HFFc6 (cell line): Measurements from ENCODE around the gene GSTP1. TPM values are rescaled to one million over a fixed set of nuclear protein-coding genes. Genes with fewer than 3 reads are reported as not detected.

Experiments
- DNase-seq: peaks from one replicate; pipeline ENCODE4 v3.0.0-alpha.2; 2018
- H3K27ac Mint-ChIP-seq: 2 replicates; pipeline ENCODE4 v1.8.0; 2020; ENCODE audit warnings: mild to moderate bottlenecking, mixed read lengths
- H3K27me3 Mint-ChIP-seq: 2 replicates; pipeline ENCODE4 v1.8.0; 2021; ENCODE audit warnings: mild to moderate bottlenecking, moderate library complexity, mixed read lengths; ENCODE audit not compliant: insufficient read depth
- H3K36me3 Mint-ChIP-seq: 2 replicates; pipeline ENCODE4 v1.8.0; 2021; ENCODE audit warnings: low read depth, mixed read lengths
- H3K4me1 Mint-ChIP-seq: 2 replicates; pipeline ENCODE4 v1.8.0; 2020; ENCODE audit warnings: low read depth, mixed read lengths
- H3K4me3 Mint-ChIP-seq: 2 replicates; pipeline ENCODE4 v1.8.0; 2020; ENCODE audit warnings: mild to moderate bottlenecking, moderate library complexity, mixed read lengths
- H3K9me3 Mint-ChIP-seq: 2 replicates; pipeline ENCODE4 v1.8.0; 2020; ENCODE audit warnings: mild to moderate bottlenecking, mixed read lengths
- CTCF ChIP-seq: fragments of 200-600 bp; sonication (generic); IDR thresholded peaks from 2 replicates; pipeline ENCODE4 v1.5.0; 2021; ENCODE audit warnings: antibody characterized with exemption, mild to moderate bottlenecking
- total RNA-seq, 6 experiments: library from RNA; stranded (reverse); fragmentation: NEBNext Ultra II Directional; extraction: Animal tissue kit (Norgen Biotek cat#: 25700); gene quantifications; 2 replicates in 1 of 6; 3 replicates in 5 of 6; pipeline ENCODE4 v1.2.3, GENCODE V29; 2021

GSTP1 gene
- total RNA-seq, 6 experiments from 2014 or later = 497 to 569 (median 512) TPM

- no peak for TF ChIP-seq CTCF
- H3K4me3 Mint-ChIP-seq = no peak overlapping the region
- DNase-seq = no peak
- H3K27me3 Mint-ChIP-seq = peaks cover 11% of the 10 kb centered on the region
- peaks cover 5% of the 10 kb centered on the region for H3K4me1 Mint-ChIP-seq
- H3K36me3 Mint-ChIP-seq = no peaks in the 10 kb centered on the region
- H3K27ac Mint-ChIP-seq = no peak overlapping the region
- no peaks in the 10 kb centered on the region for H3K9me3 Mint-ChIP-seq
Observed at GRCh38 chr11:67626970-67627369, 43.4 kb downstream of the GSTP1 start.

DNA sequence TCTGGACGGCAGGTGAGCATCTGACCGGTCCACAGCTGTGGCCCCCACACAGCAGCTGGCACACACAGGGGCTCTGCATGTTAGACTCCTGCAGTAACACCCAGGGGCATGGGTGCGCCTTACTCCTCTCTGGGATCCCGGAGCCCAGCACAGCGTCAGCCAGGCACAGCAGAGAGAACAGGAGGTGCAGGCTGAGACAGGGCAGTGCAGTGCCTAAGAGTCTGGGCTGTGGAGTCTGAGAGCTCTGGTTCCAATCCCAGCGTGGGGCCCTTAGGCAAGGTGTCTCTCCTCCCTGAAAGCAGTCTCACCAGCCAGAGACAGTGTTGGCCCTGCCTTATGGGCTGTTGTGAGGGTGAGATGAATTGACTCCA, 43.8 kb downstream of the GSTP1 start:
- H3K27ac Mint-ChIP-seq = no peak overlapping the region
- no peaks in the 10 kb centered on the region for H3K36me3 Mint-ChIP-seq
- no peak for TF ChIP-seq CTCF
- peaks cover 5% of the 10 kb centered on the region for H3K4me1 Mint-ChIP-seq
- H3K4me3 Mint-ChIP-seq = no peak overlapping the region
- DNase-seq = no peak
- peaks cover 9% of the 10 kb centered on the region for H3K27me3 Mint-ChIP-seq
- no peaks in the 10 kb centered on the region for H3K9me3 Mint-ChIP-seq

- no peak for DNase-seq
- Mint-ChIP-seq H3K9me3 (no peaks in the 10 kb centered on the region), H3K4me1 (peaks cover 5% of the 10 kb centered on the region), H3K4me3 (no peak overlapping the region), H3K36me3 (no peaks in the 10 kb centered on the region), H3K27me3 (peaks cover 3% of the 10 kb centered on the region), H3K27ac (no peak overlapping the region)
- TF ChIP-seq CTCF = no peak
Observed at GRCh38 chr11:67627812-67628624, 44.4 kb downstream of the GSTP1 start.

GRCh38 chr11:67628710-67629385, 45.2 kb downstream of the GSTP1 start:
- no peak for DNase-seq
- Mint-ChIP-seq H3K9me3 (no peaks in the 10 kb centered on the region), H3K36me3 (no peaks in the 10 kb centered on the region), H3K4me3 (no peak overlapping the region), H3K27ac (no peak overlapping the region), H3K4me1 (peaks cover 5% of the 10 kb centered on the region), H3K27me3 (peaks cover 3% of the 10 kb centered on the region)
- TF ChIP-seq CTCF = no peak

- no peaks in the 10 kb centered on the region for H3K36me3 Mint-ChIP-seq
- H3K9me3 Mint-ChIP-seq = no peaks in the 10 kb centered on the region
- H3K4me3 Mint-ChIP-seq = peak within 1 kb of the TSS; percentile 86
- H3K27me3 Mint-ChIP-seq = peaks cover 3% of the 10 kb centered on the region
- peak; percentile 61 for DNase-seq
- H3K4me1 Mint-ChIP-seq = peaks cover 5% of the 10 kb centered on the region
- peak; percentile 97 for TF ChIP-seq CTCF
- peak within 1 kb of the TSS; percentile 69 for H3K27ac Mint-ChIP-seq
Observed at GRCh38 chr11:67629386-67630227, 46.0 kb downstream of the GSTP1 start, which contains the start of gene NUDT8. Gene NUDT8 (minus strand): TSS chr11:67629937. CDS start chr11:67629911, 26 bp downstream.
